Keratinocyte (primary cell): Measurements from ENCODE around the gene AHRR.

ENCODE experiments used
- EZH2 ChIP-seq: IDR thresholded peaks from one replicate; pipeline ENCODE4 v1.6.1; 2012; ENCODE audit warnings: inconsistent platforms, mild to moderate bottlenecking, low read length, moderate library complexity
- TF ChIP-seq, protein P1 (sequence below), 3 experiments: IDR thresholded peaks in 1 of 3; conservative IDR thresholded peaks in 1 of 3; optimal IDR thresholded peaks in 1 of 3; 2 replicates in 2 of 3; 3 replicates in 1 of 3; pipeline versions ENCODE3 to v1.5.1; 2011; ENCODE audit warnings: low read length in 3 of 3, mild to moderate bottlenecking in 3 of 3, moderate library complexity in 2 of 3, control low read depth in 1 of 3, inconsistent platforms in 1 of 3; ENCODE audit not compliant: insufficient read depth in 2 of 3; ENCODE audit errors: extremely low read depth in 1 of 3

DNA sequence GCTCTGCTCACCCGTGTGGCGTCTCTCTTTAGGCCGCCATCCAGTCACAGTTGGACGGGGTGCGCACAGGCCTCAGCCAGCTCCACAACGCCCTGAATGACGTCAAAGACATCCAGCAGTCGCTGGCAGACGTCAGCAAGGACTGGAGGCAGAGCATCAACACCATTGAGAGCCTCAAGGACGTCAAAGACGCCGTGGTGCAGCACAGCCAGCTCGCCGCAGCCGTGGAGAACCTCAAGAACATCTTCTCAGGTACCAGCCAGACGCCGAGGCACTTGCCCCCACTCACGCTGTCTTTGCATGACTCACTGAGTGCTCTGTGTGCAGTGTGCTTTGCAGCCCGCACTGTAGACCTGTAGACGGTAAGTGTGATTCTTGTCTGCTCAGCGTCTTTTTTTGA lies 126.0 kb downstream of the AHRR start:
- TF ChIP-seq, protein P1, sequence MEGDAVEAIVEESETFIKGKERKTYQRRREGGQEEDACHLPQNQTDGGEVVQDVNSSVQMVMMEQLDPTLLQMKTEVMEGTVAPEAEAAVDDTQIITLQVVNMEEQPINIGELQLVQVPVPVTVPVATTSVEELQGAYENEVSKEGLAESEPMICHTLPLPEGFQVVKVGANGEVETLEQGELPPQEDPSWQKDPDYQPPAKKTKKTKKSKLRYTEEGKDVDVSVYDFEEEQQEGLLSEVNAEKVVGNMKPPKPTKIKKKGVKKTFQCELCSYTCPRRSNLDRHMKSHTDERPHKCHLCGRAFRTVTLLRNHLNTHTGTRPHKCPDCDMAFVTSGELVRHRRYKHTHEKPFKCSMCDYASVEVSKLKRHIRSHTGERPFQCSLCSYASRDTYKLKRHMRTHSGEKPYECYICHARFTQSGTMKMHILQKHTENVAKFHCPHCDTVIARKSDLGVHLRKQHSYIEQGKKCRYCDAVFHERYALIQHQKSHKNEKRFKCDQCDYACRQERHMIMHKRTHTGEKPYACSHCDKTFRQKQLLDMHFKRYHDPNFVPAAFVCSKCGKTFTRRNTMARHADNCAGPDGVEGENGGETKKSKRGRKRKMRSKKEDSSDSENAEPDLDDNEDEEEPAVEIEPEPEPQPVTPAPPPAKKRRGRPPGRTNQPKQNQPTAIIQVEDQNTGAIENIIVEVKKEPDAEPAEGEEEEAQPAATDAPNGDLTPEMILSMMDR (optimal IDR thresholded peaks at IDR 0.05 in 1 of 3, IDR thresholded peaks at IDR 0.05 in 1 of 3, conservative IDR thresholded peaks at IDR 0.05 in 1 of 3; ENCODE audit: extremely low read depth in 1 of 3, insufficient read depth in 2 of 3, low read length in 3 of 3), result no peak
- TF ChIP-seq EZH2, result no peak
